GM19240 (cell line): ENCODE results near the gene IGFBP3.

Source experiments
- DNase-seq: peaks from one replicate; pipeline ENCODE4 v3.0.0; 2011; ENCODE audit warnings: low spot score; ENCODE audit not compliant: insufficient read length

IGFBP3 gene

GRCh38 chr7:45892407-45893035 lies 28.6 kb downstream of the IGFBP3 start:
- no peak for DNase-seq

- DNase-seq = no peak
Measured at GRCh38 chr7:45891462-45892402, 29.3 kb downstream of the IGFBP3 start.

- no peak for DNase-seq
Measured at GRCh38 chr7:45890902-45891461, 30.1 kb downstream of the IGFBP3 start.

- DNase-seq = no peak
Measured at GRCh38 chr7:45890125-45890901, 30.8 kb downstream of the IGFBP3 start.

GRCh38 chr7:45889367-45890067 lies 31.6 kb downstream of the IGFBP3 start:
- no peak for DNase-seq

GRCh38 chr7:45888993-45889366 lies 32.1 kb downstream of the IGFBP3 start:
- DNase-seq = no peak

GRCh38 chr7:45888185-45888992 lies 32.7 kb downstream of the IGFBP3 start, which contains the start of gene IGFBP1:
TSS of gene IGFBP1 (plus strand) at chr7:45888488. CDS start at chr7:45888653, 165 bp downstream.
- DNase-seq = no peak

- DNase-seq = no peak
Measured at GRCh38 chr7:45886931-45887667, 34.0 kb downstream of the IGFBP3 start.

- no peak for DNase-seq
Measured at GRCh38 chr7:45885264-45885882, 35.7 kb downstream of the IGFBP3 start.

GRCh38 chr7:45884136-45884535 lies 36.9 kb downstream of the IGFBP3 start:
- DNase-seq = no peak

- no peak for DNase-seq
Measured at GRCh38 chr7:45882465-45882810, 38.6 kb downstream of the IGFBP3 start.

- no peak for DNase-seq
Measured at GRCh38 chr7:45881759-45882464, 39.2 kb downstream of the IGFBP3 start.

- DNase-seq = no peak
Measured at GRCh38 chr7:45881280-45881758, 39.8 kb downstream of the IGFBP3 start.

- DNase-seq = no peak
Measured at GRCh38 chr7:45880433-45880860, 40.6 kb downstream of the IGFBP3 start.

- no peak for DNase-seq
Measured at GRCh38 chr7:45878457-45879144, 42.5 kb downstream of the IGFBP3 start.

GRCh38 chr7:45876519-45876918 lies 44.6 kb downstream of the IGFBP3 start:
- DNase-seq = no peak

- DNase-seq = no peak
Measured at GRCh38 chr7:45874408-45875131, 46.5 kb downstream of the IGFBP3 start.
